ENCODE measurements around the gene KCNAB3. TPM values are rescaled to one million over a fixed set of nuclear protein-coding genes. Genes with fewer than 3 reads are reported as not detected.

KCNAB3 gene
- total RNA-seq, 1 donor = 1.2 TPM

DNA sequence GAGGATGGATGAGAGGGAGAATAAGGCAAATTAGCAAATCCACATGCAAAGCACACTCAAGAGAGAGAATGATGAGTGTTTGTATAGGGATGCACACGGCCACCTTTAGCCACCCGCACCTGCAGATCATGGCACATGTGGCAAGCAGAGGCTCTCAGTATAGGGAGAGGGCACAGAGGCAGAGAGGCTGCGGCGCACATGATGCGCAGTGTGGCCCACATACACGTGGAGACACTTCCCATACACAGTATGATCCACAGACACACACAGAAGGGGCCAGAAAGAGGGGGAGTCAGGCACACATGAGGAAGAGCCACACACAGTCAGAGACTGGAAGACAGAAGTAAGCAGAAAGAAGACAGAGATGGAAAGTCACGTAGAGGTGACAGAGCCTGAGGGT, 47.6 kb downstream of the KCNAB3 start:
- H3K4me3 ChIP-seq (ENCODE audit: low read length) = no peak overlapping the region
- H3K4me1 ChIP-seq (ENCODE audit: insufficient read depth, low read length) = peaks cover 57% of the 10 kb centered on the region
- no peaks in the 10 kb centered on the region for H3K27me3 ChIP-seq (ENCODE audit: insufficient read depth, low read length)
- H3K9me3 ChIP-seq (ENCODE audit: low read depth, low read length) = no peaks in the 10 kb centered on the region

- Histone ChIP-seq H3K4me3 (ENCODE audit: low read length) (no peak overlapping the region), H3K4me1 (ENCODE audit: insufficient read depth, low read length) (peaks cover 53% of the 10 kb centered on the region), H3K27me3 (ENCODE audit: insufficient read depth, low read length) (no peaks in the 10 kb centered on the region), H3K9me3 (ENCODE audit: low read depth, low read length) (no peaks in the 10 kb centered on the region)
Measured at GRCh38 chr17:7881276-7882054, 48.2 kb downstream of the KCNAB3 start.

DNA sequence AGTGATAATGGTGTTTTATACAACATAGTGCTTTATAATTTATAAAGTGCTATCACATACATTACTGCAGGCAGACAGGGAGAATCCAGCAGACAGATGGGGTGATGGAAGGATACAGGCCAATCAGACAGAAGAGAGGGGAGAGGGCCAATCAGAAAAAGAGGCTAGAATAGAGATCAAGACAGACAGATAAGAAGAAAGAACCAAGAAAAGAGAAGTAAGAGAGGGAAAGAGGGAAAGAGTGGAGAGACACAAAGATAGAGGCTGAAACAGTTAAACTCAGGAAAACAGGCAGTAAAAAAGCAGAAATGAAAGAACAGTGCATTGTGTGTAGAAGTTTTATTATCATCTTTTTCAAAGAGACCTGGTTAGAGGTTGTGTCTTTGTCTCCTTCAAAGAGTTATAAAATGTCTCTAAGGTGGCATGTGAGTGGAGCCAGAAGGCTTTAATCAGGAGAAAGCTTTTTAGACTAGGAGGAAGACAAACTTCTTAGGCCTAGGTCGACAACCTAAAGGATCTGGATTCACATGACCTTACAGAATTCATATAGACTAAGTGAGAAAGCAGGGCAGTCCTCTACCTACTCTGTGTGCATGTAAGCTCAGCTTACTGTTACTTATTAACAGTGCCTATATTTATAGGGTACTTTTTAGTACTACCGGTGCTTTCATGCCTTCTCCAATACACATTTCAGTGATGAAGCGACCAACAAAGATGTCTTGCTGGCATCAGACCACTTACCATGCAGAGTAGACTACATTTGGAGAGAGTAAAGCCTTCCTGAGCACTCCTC, 49.4 kb downstream of the KCNAB3 start:
- Histone ChIP-seq H3K9me3 (ENCODE audit: low read depth, low read length) (no peaks in the 10 kb centered on the region), H3K27me3 (ENCODE audit: insufficient read depth, low read length) (no peaks in the 10 kb centered on the region), H3K4me1 (ENCODE audit: insufficient read depth, low read length) (peaks cover 53% of the 10 kb centered on the region), H3K4me3 (ENCODE audit: low read length) (no peak overlapping the region)

GRCh38 chr17:7878234-7878633, 51.4 kb downstream of the KCNAB3 start:
- Histone ChIP-seq H3K4me3 (ENCODE audit: low read length) (no peak overlapping the region), H3K4me1 (ENCODE audit: insufficient read depth, low read length) (peaks cover 59% of the 10 kb centered on the region), H3K27me3 (ENCODE audit: insufficient read depth, low read length) (no peaks in the 10 kb centered on the region), H3K9me3 (ENCODE audit: low read depth, low read length) (no peaks in the 10 kb centered on the region)

DNA sequence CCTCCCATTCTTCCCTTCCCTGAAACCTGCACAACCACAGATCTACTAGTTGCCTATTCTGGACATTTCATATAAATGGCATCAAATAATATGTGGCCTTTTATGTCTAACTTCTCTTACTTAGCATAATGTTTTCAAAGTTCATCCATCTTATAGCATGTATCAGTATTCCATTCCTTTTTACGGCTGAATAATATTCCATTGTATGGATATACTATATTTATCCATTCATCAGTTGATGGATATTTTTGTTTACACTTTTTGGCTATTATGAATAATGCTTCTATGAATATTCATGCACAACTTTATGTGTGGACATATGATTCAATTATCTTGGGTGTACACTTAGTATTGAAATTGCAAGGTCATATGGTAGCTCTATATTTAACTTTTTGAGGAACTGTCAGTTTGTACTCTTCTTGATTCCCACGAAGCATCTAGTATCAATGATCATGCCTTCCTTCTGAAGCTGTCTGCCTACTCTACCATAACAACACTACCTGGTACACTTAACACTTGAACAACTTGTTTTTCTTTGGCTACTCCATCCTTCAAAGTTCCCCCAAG, 53.8 kb downstream of the KCNAB3 start:
- Histone ChIP-seq H3K27me3 (ENCODE audit: insufficient read depth, low read length) (no peaks in the 10 kb centered on the region), H3K9me3 (ENCODE audit: low read depth, low read length) (no peaks in the 10 kb centered on the region), H3K4me3 (ENCODE audit: low read length) (no peak overlapping the region), H3K4me1 (ENCODE audit: insufficient read depth, low read length) (peaks cover 51% of the 10 kb centered on the region)

- H3K9me3 ChIP-seq (ENCODE audit: low read depth, low read length) = no peaks in the 10 kb centered on the region
- H3K4me1 ChIP-seq (ENCODE audit: insufficient read depth, low read length) = peaks cover 64% of the 10 kb centered on the region
Measured at GRCh38 chr17:7873051-7873450, 56.6 kb downstream of the KCNAB3 start.

More at GRCh38 chr17:7873051-7873450, 56.6 kb downstream of the KCNAB3 start:
- no peaks in the 10 kb centered on the region for H3K27me3 ChIP-seq (ENCODE audit: insufficient read depth, low read length)
- no peak overlapping the region for H3K4me3 ChIP-seq (ENCODE audit: low read length)

Other genes with a start within 250 kb of the KCNAB3 start
- gene TP53, start 242.4 kb downstream of the KCNAB3 start, total RNA-seq = 9.9 TPM
- 3.6 TPM for gene WRAP53, start 241.4 kb downstream of the KCNAB3 start, total RNA-seq
- not detected for gene EFNB3, start 224.7 kb downstream of the KCNAB3 start, total RNA-seq
- under 0.01 TPM for gene DNAH2, start 212.1 kb downstream of the KCNAB3 start, total RNA-seq
- gene KDM6B, start 95.6 kb downstream of the KCNAB3 start, total RNA-seq = 88.1 TPM
- gene TMEM88, start 74.8 kb downstream of the KCNAB3 start, total RNA-seq = 8.5 TPM
- 14.0 TPM for gene NAA38, start 72.3 kb downstream of the KCNAB3 start, total RNA-seq
- gene CYB5D1, start 71.9 kb downstream of the KCNAB3 start, total RNA-seq = 8.8 TPM
- 96.4 TPM for gene CHD3, start 41.1 kb downstream of the KCNAB3 start, total RNA-seq
- gene RNF227, start 13.6 kb downstream of the KCNAB3 start, total RNA-seq = 2.4 TPM
- 21.4 TPM for gene TRAPPC1, start 2.1 kb upstream of the KCNAB3 start, total RNA-seq
- 9.2 TPM for gene CNTROB, start 2.4 kb upstream of the KCNAB3 start, total RNA-seq
- 0.10 TPM for gene GUCY2D, start 72.8 kb upstream of the KCNAB3 start, total RNA-seq
- gene ALOX15B, start 109.2 kb upstream of the KCNAB3 start, total RNA-seq = 0.10 TPM
- gene ALOX12B, start 157.9 kb upstream of the KCNAB3 start, total RNA-seq = not detected
- gene ALOXE3, start 188.7 kb upstream of the KCNAB3 start, total RNA-seq = 0.10 TPM
- not detected for gene HES7, start 194.2 kb upstream of the KCNAB3 start, total RNA-seq
- 250 TPM for gene PER1, start 222.5 kb upstream of the KCNAB3 start, total RNA-seq
- gene VAMP2, start 233.1 kb upstream of the KCNAB3 start, total RNA-seq = 40.3 TPM
- 221 TPM for gene TMEM107, start 246.5 kb upstream of the KCNAB3 start, total RNA-seq